IMR-90 (cell line): ENCODE results near the gene OR2F2.

Experiments used
- BHLHE40 ChIP-seq: fragments of 150-350 bp; IDR thresholded peaks from 2 replicates; pipeline ENCODE4 v1.6.1; 2016; ENCODE audit warnings: mild to moderate bottlenecking, low read depth, low read length
- CEBPB ChIP-seq: IDR thresholded peaks from 2 replicates; pipeline ENCODE4 v1.6.1; 2012; ENCODE audit warnings: low read depth, low read length, improper control_type of control experiment
- FOS ChIP-seq: fragments of 150-350 bp; IDR thresholded peaks from 2 replicates; pipeline ENCODE4 v1.6.1; 2016; ENCODE audit warnings: low read depth, low read length
- MAFK ChIP-seq: IDR thresholded peaks from 2 replicates; pipeline ENCODE4 v1.6.1; 2012; ENCODE audit warnings: low read depth, low read length, improper control_type of control experiment
- MAZ ChIP-seq: IDR thresholded peaks from 2 replicates; pipeline ENCODE4 v1.6.1; 2012; ENCODE audit warnings: low read depth, mild to moderate bottlenecking, low read length, improper control_type of control experiment, moderate library complexity, borderline replicate concordance
- MXI1 ChIP-seq: IDR thresholded peaks from 2 replicates; pipeline ENCODE4 v1.6.1; 2012; ENCODE audit warnings: low read depth, mild to moderate bottlenecking, low read length, moderate library complexity, borderline replicate concordance
- POLR2A ChIP-seq: IDR thresholded peaks from 2 replicates; pipeline ENCODE4 v1.6.1; 2012; ENCODE audit warnings: mild to moderate bottlenecking, low read depth, low read length
- RAD21 ChIP-seq: IDR thresholded peaks from 2 replicates; pipeline ENCODE4 v1.6.1; 2012; ENCODE audit warnings: low read length, improper control_type of control experiment
- RFX5 ChIP-seq: IDR thresholded peaks from 2 replicates; pipeline ENCODE4 v1.8.0; 2012; ENCODE audit warnings: low read depth, mild to moderate bottlenecking, low read length, moderate library complexity
- SMC3 ChIP-seq: fragments of 150-350 bp; IDR thresholded peaks from 2 replicates; pipeline ENCODE4 v1.6.1; 2016; ENCODE audit warnings: low read depth, mild to moderate bottlenecking, antibody characterized with exemption, low read length, moderate library complexity
- TF ChIP-seq, protein P1 (sequence below): conservative IDR thresholded peaks from 2 replicates; pipeline ENCODE4 v1.5.1; 2012; ENCODE audit warnings: mild to moderate bottlenecking, low read depth, low read length, improper control_type of control experiment
- TF ChIP-seq, protein P2 (sequence below): fragments of 150-350 bp; IDR thresholded peaks from 2 replicates; pipeline ENCODE4 v1.6.1; 2016; ENCODE audit warnings: low read depth, mild to moderate bottlenecking, low read length, moderate library complexity, borderline replicate concordance
- TF ChIP-seq, protein P3 (sequence below): fragments of 150-350 bp; IDR thresholded peaks from 2 replicates; pipeline ENCODE4 v1.6.1; 2017; ENCODE audit warnings: mild to moderate bottlenecking, antibody characterized with exemption, low read length, low read depth

DNA sequence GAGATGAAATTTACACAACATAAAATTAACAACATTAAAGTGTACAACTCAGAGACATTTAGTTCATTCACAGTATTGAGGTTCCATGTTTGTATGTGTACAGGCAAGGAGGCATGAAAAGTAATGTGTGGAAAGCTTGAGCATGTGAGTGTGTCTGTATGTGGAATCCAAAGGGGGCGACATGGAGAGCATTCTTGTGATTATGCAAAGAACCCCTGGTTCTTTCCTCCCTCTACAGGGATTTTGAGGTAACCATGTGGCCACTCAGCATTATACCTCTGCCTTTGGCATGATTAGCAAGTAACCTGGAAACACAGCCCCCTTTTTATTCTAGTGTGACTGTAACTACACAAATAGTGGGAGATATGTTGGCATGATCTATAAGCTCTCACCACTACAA, 40.6 kb downstream of the OR2F2 start:
- no peak for TF ChIP-seq POLR2A
- TF ChIP-seq, protein P1, sequence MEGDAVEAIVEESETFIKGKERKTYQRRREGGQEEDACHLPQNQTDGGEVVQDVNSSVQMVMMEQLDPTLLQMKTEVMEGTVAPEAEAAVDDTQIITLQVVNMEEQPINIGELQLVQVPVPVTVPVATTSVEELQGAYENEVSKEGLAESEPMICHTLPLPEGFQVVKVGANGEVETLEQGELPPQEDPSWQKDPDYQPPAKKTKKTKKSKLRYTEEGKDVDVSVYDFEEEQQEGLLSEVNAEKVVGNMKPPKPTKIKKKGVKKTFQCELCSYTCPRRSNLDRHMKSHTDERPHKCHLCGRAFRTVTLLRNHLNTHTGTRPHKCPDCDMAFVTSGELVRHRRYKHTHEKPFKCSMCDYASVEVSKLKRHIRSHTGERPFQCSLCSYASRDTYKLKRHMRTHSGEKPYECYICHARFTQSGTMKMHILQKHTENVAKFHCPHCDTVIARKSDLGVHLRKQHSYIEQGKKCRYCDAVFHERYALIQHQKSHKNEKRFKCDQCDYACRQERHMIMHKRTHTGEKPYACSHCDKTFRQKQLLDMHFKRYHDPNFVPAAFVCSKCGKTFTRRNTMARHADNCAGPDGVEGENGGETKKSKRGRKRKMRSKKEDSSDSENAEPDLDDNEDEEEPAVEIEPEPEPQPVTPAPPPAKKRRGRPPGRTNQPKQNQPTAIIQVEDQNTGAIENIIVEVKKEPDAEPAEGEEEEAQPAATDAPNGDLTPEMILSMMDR, result peak; percentile 34; the same call in 1 of the 2 replicates
- no peak for TF ChIP-seq MXI1
- TF ChIP-seq RFX5, result no peak
- TF ChIP-seq, protein P2, sequence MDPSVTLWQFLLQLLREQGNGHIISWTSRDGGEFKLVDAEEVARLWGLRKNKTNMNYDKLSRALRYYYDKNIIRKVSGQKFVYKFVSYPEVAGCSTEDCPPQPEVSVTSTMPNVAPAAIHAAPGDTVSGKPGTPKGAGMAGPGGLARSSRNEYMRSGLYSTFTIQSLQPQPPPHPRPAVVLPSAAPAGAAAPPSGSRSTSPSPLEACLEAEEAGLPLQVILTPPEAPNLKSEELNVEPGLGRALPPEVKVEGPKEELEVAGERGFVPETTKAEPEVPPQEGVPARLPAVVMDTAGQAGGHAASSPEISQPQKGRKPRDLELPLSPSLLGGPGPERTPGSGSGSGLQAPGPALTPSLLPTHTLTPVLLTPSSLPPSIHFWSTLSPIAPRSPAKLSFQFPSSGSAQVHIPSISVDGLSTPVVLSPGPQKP, result no peak
- no peak for TF ChIP-seq CEBPB
- TF ChIP-seq RAD21, result no peak
- TF ChIP-seq SMC3, result no peak
- TF ChIP-seq, protein P3, sequence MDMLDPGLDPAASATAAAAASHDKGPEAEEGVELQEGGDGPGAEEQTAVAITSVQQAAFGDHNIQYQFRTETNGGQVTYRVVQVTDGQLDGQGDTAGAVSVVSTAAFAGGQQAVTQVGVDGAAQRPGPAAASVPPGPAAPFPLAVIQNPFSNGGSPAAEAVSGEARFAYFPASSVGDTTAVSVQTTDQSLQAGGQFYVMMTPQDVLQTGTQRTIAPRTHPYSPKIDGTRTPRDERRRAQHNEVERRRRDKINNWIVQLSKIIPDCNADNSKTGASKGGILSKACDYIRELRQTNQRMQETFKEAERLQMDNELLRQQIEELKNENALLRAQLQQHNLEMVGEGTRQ, result no peak
- TF ChIP-seq BHLHE40, result no peak
- TF ChIP-seq MAFK, result no peak
- no peak for TF ChIP-seq MAZ
- no peak for TF ChIP-seq FOS
